Adrenal gland (tissue), 5 donors: ENCODE data around the gene CHPT1.

Source experiments
- POLR2A ChIP-seq, 2 donors: fragments of 450-650 bp; IDR thresholded peaks; one replicate each; pipeline ENCODE4 v1.6.1; 2017; ENCODE audit warnings: antibody characterized with exemption in 2 of 2, mild to moderate bottlenecking in 2 of 2, moderate library complexity in 1 of 2
- TF ChIP-seq, protein P1 (sequence below), 6 experiments: fragments of 450-650 bp in 4 of 6; fragments of 200-600 bp in 2 of 6; sonication (generic) in 1 of 6; IDR thresholded peaks; 1 replicate in 5 of 6; 2 replicates in 1 of 6; pipeline versions ENCODE4 v1.5.1 to v1.8.0; 2016 to 2021; ENCODE audit warnings: antibody characterized with exemption in 6 of 6, mild to moderate bottlenecking in 2 of 6, moderate library complexity in 1 of 6
- donor health status: DM: no; HTN: no; CAD: no.

- TF ChIP-seq, protein P1, sequence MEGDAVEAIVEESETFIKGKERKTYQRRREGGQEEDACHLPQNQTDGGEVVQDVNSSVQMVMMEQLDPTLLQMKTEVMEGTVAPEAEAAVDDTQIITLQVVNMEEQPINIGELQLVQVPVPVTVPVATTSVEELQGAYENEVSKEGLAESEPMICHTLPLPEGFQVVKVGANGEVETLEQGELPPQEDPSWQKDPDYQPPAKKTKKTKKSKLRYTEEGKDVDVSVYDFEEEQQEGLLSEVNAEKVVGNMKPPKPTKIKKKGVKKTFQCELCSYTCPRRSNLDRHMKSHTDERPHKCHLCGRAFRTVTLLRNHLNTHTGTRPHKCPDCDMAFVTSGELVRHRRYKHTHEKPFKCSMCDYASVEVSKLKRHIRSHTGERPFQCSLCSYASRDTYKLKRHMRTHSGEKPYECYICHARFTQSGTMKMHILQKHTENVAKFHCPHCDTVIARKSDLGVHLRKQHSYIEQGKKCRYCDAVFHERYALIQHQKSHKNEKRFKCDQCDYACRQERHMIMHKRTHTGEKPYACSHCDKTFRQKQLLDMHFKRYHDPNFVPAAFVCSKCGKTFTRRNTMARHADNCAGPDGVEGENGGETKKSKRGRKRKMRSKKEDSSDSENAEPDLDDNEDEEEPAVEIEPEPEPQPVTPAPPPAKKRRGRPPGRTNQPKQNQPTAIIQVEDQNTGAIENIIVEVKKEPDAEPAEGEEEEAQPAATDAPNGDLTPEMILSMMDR (IDR thresholded peaks at IDR 0.05) = no peak
- TF ChIP-seq POLR2A (IDR thresholded peaks at IDR 0.05) = peak in 1 of 2 donors; percentile 50
Measured at GRCh38 chr12:101713059-101713682, 15.7 kb downstream of the CHPT1 start.
